SKM-1 treated with dmso at 0.1 percent for 144 hours (cell line): ENCODE measurements around the gene FNDC11.
"Not testable (repeated sequence)": the region's sequence is repeated elsewhere in the genome, so short reads cannot be mapped to it uniquely, and the experiment has no call there.

Experiments
- DNase-seq: peaks from one replicate; lab custom pipeline; 2025; ENCODE audit not compliant: unreplicated experiment; lab: John Stamatoyannopoulos, UW

The FNDC11 gene

DNA sequence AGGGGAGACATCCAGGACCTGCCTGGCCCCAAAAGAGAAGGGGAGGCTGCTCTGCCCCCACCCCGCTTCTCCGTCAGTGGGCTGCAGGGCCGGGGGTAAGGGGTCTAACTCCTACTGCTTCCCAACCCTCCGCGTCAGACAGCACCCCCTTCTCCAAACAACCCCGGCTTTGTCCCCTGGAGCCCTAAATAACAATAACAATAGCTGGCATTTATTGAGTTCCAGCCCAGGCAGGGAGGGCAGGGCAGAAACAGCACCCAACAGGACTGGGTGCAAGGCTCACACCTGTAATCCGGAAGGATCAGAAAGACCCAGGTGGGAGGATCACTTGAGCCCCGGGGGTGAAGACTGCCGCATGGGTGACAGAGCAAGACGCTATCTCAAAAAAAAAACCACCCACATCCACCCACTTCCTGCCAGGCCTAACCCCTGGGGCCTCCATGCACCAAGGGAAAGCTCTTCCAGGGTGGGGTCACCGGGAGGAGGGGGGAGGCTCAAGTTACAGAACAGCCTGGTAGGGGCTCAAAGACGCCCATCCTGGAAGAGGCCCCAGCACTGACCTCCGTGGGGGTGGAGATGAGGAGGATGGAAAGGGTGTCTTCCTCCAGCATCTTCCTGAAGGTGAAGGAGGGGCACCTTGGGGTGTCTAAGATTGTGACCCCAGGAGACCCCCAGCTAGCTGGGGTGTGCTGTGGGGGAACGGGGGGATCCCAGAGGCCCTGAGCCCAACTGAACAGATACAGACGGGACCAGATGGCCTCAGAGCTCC is 1.3 kb upstream of the FNDC11 start:
- DNase-seq, result no peak

DNA sequence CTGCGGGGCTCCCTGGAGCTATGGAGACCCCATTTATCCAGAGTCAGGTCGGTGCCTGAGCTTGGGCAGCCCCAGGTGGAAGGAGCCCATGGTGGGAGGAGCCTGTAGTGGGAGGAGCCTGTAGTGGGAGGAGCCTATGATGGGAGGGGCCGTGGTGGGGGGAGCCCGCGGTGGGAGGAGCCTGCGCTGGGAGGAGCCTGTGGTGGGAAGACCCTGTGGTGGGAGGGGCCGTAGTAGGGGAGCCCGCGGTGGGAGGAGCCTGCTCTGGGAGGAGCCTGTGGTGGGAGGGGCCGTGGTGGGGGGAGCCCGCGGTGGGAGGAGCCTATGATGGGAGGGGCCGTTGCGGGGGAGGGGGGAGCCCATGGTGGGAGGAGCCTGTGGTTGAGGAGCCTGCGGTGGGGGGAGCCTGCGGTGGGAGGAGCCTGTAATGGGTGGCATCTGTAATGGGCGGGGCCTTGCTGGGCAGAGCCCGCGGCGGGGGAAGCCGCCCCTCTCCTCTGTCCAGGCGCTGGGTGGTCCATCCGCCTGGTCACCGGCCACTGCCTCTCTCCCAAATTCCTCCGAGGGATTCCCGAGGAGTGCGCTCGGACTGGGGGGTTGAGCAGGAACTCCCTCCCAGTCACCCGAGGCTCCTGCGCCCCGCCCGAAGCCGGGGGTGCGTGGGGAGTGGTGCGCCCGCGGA is 567 bp upstream of the FNDC11 start:
- DNase-seq, result no peak

- no peak for DNase-seq
Measured at GRCh38 chr20:63554361-63555278, 661 bp downstream of the FNDC11 start.

DNA sequence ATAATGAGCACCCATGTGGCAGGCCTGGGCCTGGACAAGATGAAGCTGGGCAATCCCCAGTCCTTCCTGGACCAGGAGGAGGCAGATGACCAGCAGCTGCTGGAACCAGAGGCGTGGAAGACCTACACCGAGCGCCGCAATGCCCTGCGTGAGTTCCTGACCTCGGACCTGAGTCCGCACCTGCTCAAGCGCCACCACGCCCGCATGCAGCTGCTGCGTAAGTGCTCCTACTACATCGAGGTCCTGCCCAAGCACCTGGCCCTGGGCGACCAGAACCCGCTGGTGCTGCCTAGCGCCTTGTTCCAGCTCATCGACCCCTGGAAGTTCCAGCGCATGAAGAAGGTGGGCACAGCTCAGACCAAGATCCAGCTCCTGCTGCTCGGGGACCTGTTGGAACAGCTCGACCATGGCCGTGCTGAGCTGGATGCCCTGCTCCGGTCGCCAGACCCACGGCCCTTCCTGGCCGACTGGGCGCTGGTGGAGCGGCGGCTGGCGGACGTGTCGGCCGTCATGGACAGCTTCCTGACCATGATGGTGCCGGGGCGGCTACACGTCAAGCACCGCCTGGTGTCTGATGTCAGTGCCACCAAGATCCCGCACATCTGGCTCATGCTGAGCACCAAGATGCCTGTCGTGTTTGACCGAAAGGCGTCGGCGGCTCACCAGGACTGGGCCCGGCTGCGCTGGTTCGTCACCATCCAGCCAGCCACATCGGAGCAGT is 1.9 kb downstream of the FNDC11 start:
- DNase-seq, result no peak

DNA sequence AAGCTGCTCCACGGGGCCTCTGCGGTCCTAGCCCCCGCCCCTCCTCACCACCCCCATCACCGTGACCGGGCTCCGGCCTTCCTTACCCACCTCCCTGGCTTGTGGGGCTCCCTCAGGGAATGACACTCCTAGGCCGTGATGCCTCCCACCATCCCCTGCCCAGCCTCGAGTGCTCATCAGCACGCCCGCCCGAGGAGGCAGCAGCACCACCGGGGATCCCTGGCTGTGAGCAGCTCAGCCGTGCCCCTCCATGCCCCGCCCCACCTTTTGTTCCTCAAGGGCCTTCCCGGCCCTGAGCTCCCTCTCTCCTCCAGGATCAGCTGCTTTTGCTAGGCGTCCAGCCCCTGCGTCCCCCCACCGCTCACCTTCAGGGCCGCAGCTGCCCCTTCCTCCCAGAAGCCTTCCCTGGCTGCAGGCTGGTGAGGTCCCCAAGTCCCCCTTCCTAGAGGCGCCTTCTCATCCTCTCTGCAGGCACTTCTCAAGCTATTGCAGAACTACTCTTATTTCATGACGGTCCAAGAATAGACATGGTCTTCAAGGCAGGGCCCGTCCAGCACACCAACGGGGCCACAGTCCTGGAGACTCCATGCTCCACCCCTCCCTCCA is 3.0 kb downstream of the FNDC11 start:
- DNase-seq, result no peak

GRCh38 chr20:63557481-63557891 is 3.5 kb downstream of the FNDC11 start:
- no peak for DNase-seq

- no peak for DNase-seq
Measured at GRCh38 chr20:63558804-63559484, 5.0 kb downstream of the FNDC11 start.

GRCh38 chr20:63559485-63560332 is 5.8 kb downstream of the FNDC11 start:
- not testable (repeated sequence) for DNase-seq

DNA sequence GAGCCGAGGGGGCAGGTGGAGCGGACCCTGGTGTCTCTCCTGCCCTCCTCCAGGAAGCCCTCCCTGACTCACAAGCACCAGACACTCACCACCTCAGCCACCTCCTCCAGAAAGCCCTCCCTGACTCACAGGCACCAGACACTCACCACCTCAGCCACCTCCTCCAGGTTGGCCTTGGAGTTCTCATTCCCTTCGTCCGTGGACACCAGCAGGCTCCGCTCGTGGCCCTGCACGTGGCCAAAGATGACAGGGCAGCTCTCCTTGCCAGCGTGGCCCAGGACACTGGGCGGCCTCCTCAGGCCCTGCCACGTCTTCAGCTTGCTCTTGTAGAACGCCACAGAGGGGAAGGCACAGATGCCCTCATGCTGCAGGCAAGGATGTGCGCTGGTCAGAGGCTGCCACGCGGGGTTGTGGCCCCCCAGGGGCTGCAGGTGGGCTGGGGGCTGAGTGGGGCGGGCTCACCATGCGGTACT is 6.4 kb downstream of the FNDC11 start:
- no peak for DNase-seq

GRCh38 chr20:63560856-63561609 is 7.1 kb downstream of the FNDC11 start:
- no peak for DNase-seq

DNA sequence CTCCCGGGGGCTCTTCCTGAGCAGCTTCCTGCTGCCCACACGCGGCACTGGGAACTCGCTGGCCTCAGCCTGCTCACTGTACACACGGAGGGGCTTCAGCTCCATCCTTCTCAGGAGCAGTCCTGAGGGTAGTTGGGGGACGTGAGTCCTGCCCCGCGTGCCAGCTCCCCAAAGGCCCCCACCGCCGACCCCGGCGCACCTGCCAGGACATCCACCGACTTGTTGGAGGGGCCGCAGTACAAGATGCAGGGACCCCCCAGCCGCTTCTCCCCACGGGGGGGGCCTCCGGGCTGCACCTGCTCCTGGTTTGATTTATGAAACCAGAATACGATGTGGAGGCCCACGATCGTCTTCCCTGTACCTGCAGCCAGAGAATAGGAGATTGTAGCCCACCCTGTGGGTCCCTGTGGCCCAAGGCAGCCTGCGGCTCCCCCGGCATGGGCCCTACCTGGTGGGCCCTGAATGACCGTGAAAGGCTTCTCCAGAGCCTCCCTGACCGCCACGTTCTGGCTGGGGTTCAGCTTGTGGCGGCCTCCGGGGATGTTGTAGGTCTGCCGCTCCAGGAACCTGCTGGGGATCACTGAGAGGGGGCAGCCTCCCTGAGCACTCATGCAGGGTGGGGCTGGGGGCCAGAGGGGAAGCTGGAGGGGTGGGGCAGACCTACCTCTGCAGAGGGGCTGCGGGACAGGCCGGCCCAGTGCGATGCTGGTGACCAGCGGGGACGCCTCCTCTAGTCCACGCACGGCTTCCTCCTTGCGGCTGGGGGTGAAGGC is 7.9 kb downstream of the FNDC11 start:
- DNase-seq, result no peak

DNA sequence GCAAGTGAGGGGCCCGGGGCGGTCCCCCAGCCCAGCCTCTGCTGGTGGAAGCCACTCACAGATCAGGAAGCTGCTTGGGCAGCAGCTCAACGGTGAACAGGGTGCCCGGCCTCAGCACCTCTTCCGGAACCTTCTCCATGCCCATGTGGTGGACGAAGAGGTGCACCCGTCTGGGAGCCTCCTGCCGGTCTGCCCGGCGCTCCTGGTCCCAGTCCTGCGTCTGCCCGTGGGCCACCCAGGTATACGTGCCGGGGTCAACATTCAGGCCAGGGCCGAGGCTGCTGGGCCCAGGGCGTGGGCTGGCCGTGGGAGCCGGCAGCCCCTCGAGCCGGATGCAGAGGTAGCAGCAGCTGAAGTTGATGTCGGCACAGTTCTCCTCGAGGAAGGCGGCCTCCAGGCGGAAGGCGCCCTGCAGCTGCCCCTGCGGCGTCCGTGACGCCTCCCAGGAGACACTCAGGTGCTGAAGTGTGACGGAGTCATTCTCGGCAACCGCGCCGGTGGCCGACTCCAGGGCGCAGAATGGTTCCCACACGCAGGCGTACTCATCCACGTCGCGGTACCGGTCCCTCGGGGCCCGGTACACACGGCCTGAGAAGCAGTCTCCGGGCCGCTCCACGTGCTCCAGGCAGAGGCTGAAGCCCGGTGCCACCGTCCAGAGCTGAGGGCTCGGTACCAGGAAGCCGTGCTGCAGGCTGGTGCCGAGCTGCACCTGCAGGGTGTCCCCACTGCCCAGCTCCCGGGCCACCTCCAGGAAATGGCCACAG is 8.7 kb downstream of the FNDC11 start:
- no peak for DNase-seq

- DNase-seq, result no peak
Measured at GRCh38 chr20:63563225-63563935, 9.4 kb downstream of the FNDC11 start.

DNA sequence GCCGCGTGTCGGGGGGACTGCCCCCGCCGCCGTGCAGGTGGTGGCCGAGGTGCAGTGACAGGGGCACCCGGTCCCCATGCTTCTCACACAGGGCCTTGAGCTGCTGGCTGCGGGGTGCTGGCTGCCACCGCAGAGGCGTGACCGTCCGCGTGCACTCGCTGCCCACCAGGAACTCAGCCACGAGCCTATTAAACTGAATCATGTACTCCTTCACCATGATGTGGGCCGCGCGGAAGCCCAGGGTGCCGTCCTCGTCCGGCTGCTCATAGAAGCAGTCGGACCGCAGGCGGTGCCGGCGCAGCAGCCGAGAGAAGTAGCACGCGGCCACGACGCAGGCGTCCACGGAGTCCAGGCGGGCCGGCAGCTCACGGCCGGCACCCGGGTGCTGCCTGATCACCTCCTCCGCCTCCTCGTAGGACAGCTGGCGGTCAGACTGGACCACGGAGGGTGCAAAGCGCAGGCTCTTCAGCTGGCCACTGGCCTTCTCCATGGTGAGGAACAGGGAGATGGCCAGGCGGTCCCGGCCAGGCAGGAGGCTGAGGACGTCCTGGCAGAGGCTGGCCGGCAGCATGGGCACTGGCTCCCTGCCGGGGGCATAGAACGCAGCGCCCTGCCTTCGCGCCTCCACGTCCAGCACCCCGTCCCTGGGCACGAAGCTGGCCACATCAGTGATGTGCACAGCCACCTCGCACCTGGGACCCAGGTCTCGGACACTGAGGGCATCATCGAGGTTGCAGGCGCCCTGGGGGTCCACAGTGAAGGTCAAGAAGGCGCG is 10.3 kb downstream of the FNDC11 start:
- DNase-seq, result no peak

GRCh38 chr20:63565021-63565698 is 11.2 kb downstream of the FNDC11 start:
- no peak for DNase-seq
